SK-N-SH (cell line): ENCODE results near the gene PARP8. TPM values are rescaled to one million over a fixed set of nuclear protein-coding genes. Genes with fewer than 3 reads are reported as not detected.

ENCODE experiments used
- CTCF ChIA-PET: fragments of 300-600, 350-600 bp; formaldehyde crosslinking; extraction: SDS; loops from one replicate; lab custom pipeline; 2021; lab: Yijun Ruan, JAX
- POLR2A ChIA-PET: fragments of 350-600 bp; sonication (Branson Sonifier 250); formaldehyde crosslinking; extraction: SDS; loops from one replicate; lab custom pipeline; 2020; ENCODE audit warnings: antibody characterized with exemption, inconsistent platforms; lab: Yijun Ruan, JAX
- DNase-seq: peaks from one replicate; pipeline ENCODE4 v3.0.0; 2012
- H2AFZ ChIP-seq: fragments of 200-600 bp; sonication (generic); 2 replicates; pipeline ENCODE4 v1.8.1; 2016; ENCODE audit warnings: antibody characterized with exemption, mild to moderate bottlenecking, low read depth
- H3F3A ChIP-seq: fragments of 200-600 bp; sonication (generic); replicated peaks from 2 replicates; pipeline ENCODE3; 2016; ENCODE audit warnings: antibody characterized with exemption, mild to moderate bottlenecking; ENCODE audit not compliant: insufficient read depth
- H3K27ac ChIP-seq, 2 experiments: fragments of 200-500 bp in 1 of 2; fragments of 200-600 bp in 1 of 2; sonication (Bioruptor generic) in 1 of 2; sonication (generic), shearing (Covaris generic) in 1 of 2; 2 replicates each; pipeline versions ENCODE4 v1.5.1 to v1.6.1; 2014 to 2016; ENCODE audit warnings: low read depth in 2 of 2, inconsistent platforms in 1 of 2, low read length in 1 of 2, mild to moderate bottlenecking in 1 of 2, mixed read lengths in 1 of 2
- H3K27me3 ChIP-seq: fragments of 200-600 bp; sonication (generic), shearing (Covaris generic); 2 replicates; pipeline ENCODE4 v1.6.1; 2016; ENCODE audit warnings: mixed run types; ENCODE audit not compliant: insufficient read depth
- H3K36me3 ChIP-seq, 2 experiments: fragments of 200-500 bp in 1 of 2; fragments of 200-600 bp in 1 of 2; sonication (Bioruptor generic) in 1 of 2; sonication (generic) in 1 of 2; replicated peaks in 1 of 2; 2 replicates each; pipeline versions ENCODE3 to v1.5.1; 2014 to 2016; ENCODE audit warnings: low read length in 1 of 2, mild to moderate bottlenecking in 1 of 2; ENCODE audit not compliant: insufficient read depth in 2 of 2, control insufficient read depth in 1 of 2
- H3K4me1 ChIP-seq, 2 experiments: fragments of 200-500 bp in 1 of 2; fragments of 200-600 bp in 1 of 2; sonication (Bioruptor generic) in 1 of 2; sonication (generic), shearing (Covaris generic) in 1 of 2; 2 replicates each; pipeline versions ENCODE4 v1.5.1 to v1.6.1; 2014 to 2016; ENCODE audit warnings: low read depth in 1 of 2, low read length in 1 of 2, mixed run types in 1 of 2; ENCODE audit not compliant: insufficient read depth in 2 of 2, control insufficient read depth in 1 of 2
- H3K4me2 ChIP-seq: fragments of 200-600 bp; sonication (generic), shearing (Covaris generic); 2 replicates; pipeline ENCODE4 v1.6.1; 2017; ENCODE audit warnings: mixed run types
- H3K4me3 ChIP-seq, 2 experiments: fragments of 200-500 bp in 1 of 2; fragments of 200-600 bp in 1 of 2; sonication (Bioruptor generic) in 1 of 2; sonication (generic), shearing (Covaris generic) in 1 of 2; 2 replicates each; pipeline versions ENCODE4 v1.5.1 to v1.8.1; 2014 to 2016; ENCODE audit warnings: low read depth in 2 of 2, inconsistent platforms in 1 of 2, low read length in 1 of 2, mild to moderate bottlenecking in 1 of 2, mixed read lengths in 1 of 2, moderate library complexity in 1 of 2
- H3K79me2 ChIP-seq: fragments of 200-600 bp; sonication (generic); 2 replicates; pipeline ENCODE4 v1.8.1; 2017; ENCODE audit warnings: mild to moderate bottlenecking; ENCODE audit not compliant: insufficient read depth
- H3K9ac ChIP-seq: fragments of 200-600 bp; sonication (generic); 2 replicates; pipeline ENCODE4 v1.6.1; 2017; ENCODE audit warnings: mixed run types
- H3K9me2 ChIP-seq: fragments of 200-600 bp; sonication (generic); 2 replicates; pipeline ENCODE4 v1.6.1; 2017; ENCODE audit warnings: mixed run types
- H3K9me3 ChIP-seq: fragments of 200-600 bp; sonication (generic); 2 replicates; pipeline ENCODE4 v1.6.1; 2017; ENCODE audit warnings: mixed run types, mild to moderate bottlenecking, moderate library complexity
- H4K20me1 ChIP-seq: fragments of 200-600 bp; sonication (generic); 2 replicates; pipeline ENCODE4 v1.6.1; 2017; ENCODE audit warnings: mild to moderate bottlenecking, mixed run types; ENCODE audit not compliant: insufficient read depth
- CHD2 ChIP-seq: fragments of 150-350 bp; IDR thresholded peaks from 2 replicates; pipeline ENCODE4 v1.6.1; 2018; ENCODE audit warnings: low read length; ENCODE audit not compliant: partially characterized antibody
- CTCF ChIP-seq: fragments of 200-600 bp; sonication (generic); IDR thresholded peaks from 2 replicates; pipeline ENCODE4 v1.6.1; 2017; ENCODE audit warnings: antibody characterized with exemption, mild to moderate bottlenecking, moderate library complexity
- ELF1 ChIP-seq: IDR thresholded peaks from 2 replicates; pipeline ENCODE4 v1.4.0; 2012
- EP300 ChIP-seq, 2 experiments: IDR thresholded peaks; 2 replicates each; pipeline versions ENCODE4 v1.4.0 to v1.6.1; 2012; ENCODE audit warnings: borderline replicate concordance in 1 of 2, low read depth in 1 of 2, low read length in 1 of 2
- EZH2phosphoT487 ChIP-seq: fragments of 200-600 bp; sonication (generic); IDR thresholded peaks from 2 replicates; pipeline ENCODE4 v1.6.1; 2017; ENCODE audit warnings: low read depth, mixed run types, mild to moderate bottlenecking, antibody characterized with exemption, moderate library complexity, borderline replicate concordance
- FOSL2 ChIP-seq: IDR thresholded peaks from 2 replicates; pipeline ENCODE4 v1.4.0; 2012; ENCODE audit warnings: low read depth, mild to moderate bottlenecking, moderate library complexity, borderline replicate concordance
- FOXJ3 ChIP-seq: sonication (generic); formaldehyde crosslinking; IDR thresholded peaks from 2 replicates; pipeline ENCODE4 v1.5.1; 2020; ENCODE audit warnings: mild to moderate bottlenecking, missing genetic modification reagents
- GATA2 ChIP-seq: sonication (generic); formaldehyde crosslinking; IDR thresholded peaks from 2 replicates; pipeline ENCODE4 v1.5.0; 2020; ENCODE audit warnings: mild to moderate bottlenecking, missing genetic modification reagents
- IRF3 ChIP-seq: fragments of 150-350 bp; IDR thresholded peaks from 2 replicates; pipeline ENCODE4 v1.6.1; 2016; ENCODE audit warnings: mild to moderate bottlenecking, low read depth, low read length
- MAX ChIP-seq: IDR thresholded peaks from 2 replicates; pipeline ENCODE4 v1.4.0; 2012; ENCODE audit warnings: low read depth
- MEF2A ChIP-seq: IDR thresholded peaks from 2 replicates; pipeline ENCODE4 v1.4.0; 2012; ENCODE audit warnings: low read depth, borderline replicate concordance
- NRF1 ChIP-seq: IDR thresholded peaks from 2 replicates; pipeline ENCODE4 v1.6.1; 2012; ENCODE audit warnings: low read depth, mild to moderate bottlenecking, low read length
- RCOR1 ChIP-seq: fragments of 150-350 bp; IDR thresholded peaks from 2 replicates; pipeline ENCODE4 v1.6.1; 2017; ENCODE audit warnings: antibody characterized with exemption, low read length
- REST ChIP-seq: IDR thresholded peaks from 2 replicates; pipeline ENCODE4 v1.6.1; 2012; ENCODE audit warnings: mild to moderate bottlenecking, low read depth, low read length, moderate library complexity
- RFX5 ChIP-seq: IDR thresholded peaks from 2 replicates; pipeline ENCODE4 v1.6.1; 2012; ENCODE audit warnings: mild to moderate bottlenecking, improper control_type of control experiment, low read length
- RXRA ChIP-seq: IDR thresholded peaks from 2 replicates; pipeline ENCODE4 v1.4.0; 2012; ENCODE audit warnings: low read depth, mild to moderate bottlenecking, borderline replicate concordance
- SIN3A ChIP-seq: IDR thresholded peaks from 2 replicates; pipeline ENCODE4 v1.6.1; 2012; ENCODE audit warnings: low read depth, mild to moderate bottlenecking, low read length, moderate library complexity, borderline replicate concordance
- TEAD4 ChIP-seq: IDR thresholded peaks from 2 replicates; pipeline ENCODE4 v1.4.0; 2012; ENCODE audit warnings: mild to moderate bottlenecking, borderline replicate concordance; ENCODE audit not compliant: insufficient read depth
- YY1 ChIP-seq: IDR thresholded peaks from 2 replicates; pipeline ENCODE4 v1.4.0; 2012; ENCODE audit warnings: low read depth, mild to moderate bottlenecking
- ZBTB33 ChIP-seq: IDR thresholded peaks from 2 replicates; pipeline ENCODE4 v1.4.0; 2012; ENCODE audit warnings: low read depth, borderline replicate concordance
- WGBS: methylation state at CpG from one replicate; pipeline ENCODE4 v1.1.6; 2017; ENCODE audit warnings: low lambda C conversion rate; 5-methylcytosine and 5-hydroxymethylcytosine counted together
- polyA plus RNA-seq, 3 experiments: library from polyadenylated mRNA; depleted of rRNA; stranded (reverse); fragments of >200 nt; gene quantifications; 2 replicates each; pipeline ENCODE4 v1.2.3, GENCODE V29; 2012

Gene PARP8
- polyA plus RNA-seq, 1 of the 3 experiments (the other 2 are of a cell fraction): 6.2 TPM

GRCh38 chr5:50866415-50866814, 200.0 kb downstream of the PARP8 start (continued):
- TF ChIP-seq NRF1: no peak

- H3F3A ChIP-seq: no peaks in the 10 kb centered on the region
- no peaks in the 10 kb centered on the region for H3K27me3 ChIP-seq
- H3K4me3 ChIP-seq: no peak overlapping the region
- H3K4me2 ChIP-seq: no peak overlapping the region
- no peaks in the 10 kb centered on the region for H3K36me3 ChIP-seq
- 50% methylated on average over 3 of the region's 3 CpGs for WGBS
- H3K9me2 ChIP-seq: no peaks in the 10 kb centered on the region
- no peaks in the 10 kb centered on the region for H3K79me2 ChIP-seq
- H2AFZ ChIP-seq: no peak overlapping the region
- no peak for TF ChIP-seq TEAD4
- no peak for TF ChIP-seq REST
- TF ChIP-seq FOXJ3 (CRISPR knock-in tag): no peak
- TF ChIP-seq RCOR1: no peak
- TF ChIP-seq GATA2: no peak
- no peak for TF ChIP-seq MAX
- no peak for TF ChIP-seq SIN3A
- TF ChIP-seq CHD2: no peak
- TF ChIP-seq IRF3: no peak
- no peak for TF ChIP-seq RXRA
- no peak for TF ChIP-seq MEF2A
- TF ChIP-seq NRF1: no peak
- TF ChIP-seq CTCF: no peak
- no peak for TF ChIP-seq FOSL2
- no peak for TF ChIP-seq ELF1
- TF ChIP-seq EP300 (IDR thresholded peaks at IDR 0.05; ENCODE audit: borderline replicate concordance in 1 of 2, low read depth in 1 of 2, low read length in 1 of 2): no peak
- no peak for TF ChIP-seq RFX5
- no peak for TF ChIP-seq EZH2phosphoT487
- no peak for TF ChIP-seq YY1
- TF ChIP-seq ZBTB33: no peak
- no peak for DNase-seq
- ChIA-PET CTCF (no interaction called here), POLR2A (no interaction called here)
- H3K27ac ChIP-seq: no peak overlapping the region
- no peaks in the 10 kb centered on the region for H3K9me3 ChIP-seq
- H3K4me1 ChIP-seq: no peaks in the 10 kb centered on the region
- H4K20me1 ChIP-seq: no peaks in the 10 kb centered on the region
- no peak overlapping the region for H3K9ac ChIP-seq
These were observed 200.7 kb downstream of the PARP8 start for GRCh38 chr5:50867140-50867539.
